Measurements from ENCODE around the gene ABHD1.

- TF ChIP-seq CTCF (IDR thresholded peaks at IDR 0.05; ENCODE audit: insufficient read depth, low read depth, low read length) (no peak), EZH2 (IDR thresholded peaks at IDR 0.05; ENCODE audit: insufficient read depth, low read length) (no peak)
Observed at GRCh38 chr2:27170581-27171337, 47.1 kb downstream of the ABHD1 start.

Data from astrocyte (in vitro differentiated cells and primary cell).